Activated CD8-positive, alpha-beta T cell treated with anti-CD3 and anti-CD28 coated beads for 36 hours (primary cell): ENCODE data around the gene HEY2. TPM values are rescaled to one million over a fixed set of nuclear protein-coding genes. Genes with fewer than 3 reads are reported as not detected.

Experiments used
- ATAC-seq: fragments of 200-7000 bp; cut with Tn5 transposase; one replicate; pipeline ENCODE4 v1.10.0; 2021; ENCODE audit warnings: mild to moderate bottlenecking, moderate library complexity
- CTCF ChIA-PET: fragments of 350-600 bp; sonication (Branson Sonifier 250); formaldehyde crosslinking; loops from one replicate; lab custom pipeline; 2021; ENCODE audit warnings: antibody characterized with exemption; lab: Charles Lee
- POLR2A ChIA-PET: fragments of 350-600 bp; sonication (Branson Sonifier 250); formaldehyde crosslinking; loops from one replicate; lab custom pipeline; 2021; ENCODE audit warnings: antibody characterized with exemption; lab: Charles Lee
- DNase-seq: peaks from one replicate; pipeline ENCODE4 v3.0.0-alpha.2; 2020
- H3K27ac Mint-ChIP-seq: one replicate; pipeline ENCODE4 v1.8.0; 2021; ENCODE audit warnings: mild to moderate bottlenecking, mixed read lengths
- H3K27me3 Mint-ChIP-seq: one replicate; pipeline ENCODE4 v1.8.0; 2021; ENCODE audit warnings: mixed read lengths
- H3K36me3 Mint-ChIP-seq: one replicate; pipeline ENCODE4 v1.8.0; 2021; ENCODE audit warnings: low read depth, mixed read lengths
- H3K4me1 Mint-ChIP-seq: one replicate; pipeline ENCODE4 v1.8.0; 2021; ENCODE audit warnings: low read depth, mixed read lengths
- H3K4me3 Mint-ChIP-seq: one replicate; pipeline ENCODE4 v1.8.0; 2021; ENCODE audit warnings: mild to moderate bottlenecking, moderate library complexity, mixed read lengths
- H3K9me3 Mint-ChIP-seq: one replicate; pipeline ENCODE4 v1.8.0; 2021; ENCODE audit warnings: mixed read lengths
- intact Hi-C: fragments of 100-400 bp; cut with micrococcal nuclease; formaldehyde crosslinking; loops from one replicate; pipeline ENCODE4 v1.10.0; 2022
- total RNA-seq, 2 experiments: library from RNA; stranded (reverse); gene quantifications; one replicate each; pipeline ENCODE4 v1.2.3, GENCODE V29; 2021
- TF ChIP-seq, protein P1 (sequence below): fragments of 200-600 bp; IDR thresholded peaks from one replicate; pipeline ENCODE4 v1.8.0; 2022; ENCODE audit warnings: antibody characterized with exemption, mild to moderate bottlenecking

HEY2 gene
- total RNA-seq, 2 experiments from 2014 or later, result not detected

DNA sequence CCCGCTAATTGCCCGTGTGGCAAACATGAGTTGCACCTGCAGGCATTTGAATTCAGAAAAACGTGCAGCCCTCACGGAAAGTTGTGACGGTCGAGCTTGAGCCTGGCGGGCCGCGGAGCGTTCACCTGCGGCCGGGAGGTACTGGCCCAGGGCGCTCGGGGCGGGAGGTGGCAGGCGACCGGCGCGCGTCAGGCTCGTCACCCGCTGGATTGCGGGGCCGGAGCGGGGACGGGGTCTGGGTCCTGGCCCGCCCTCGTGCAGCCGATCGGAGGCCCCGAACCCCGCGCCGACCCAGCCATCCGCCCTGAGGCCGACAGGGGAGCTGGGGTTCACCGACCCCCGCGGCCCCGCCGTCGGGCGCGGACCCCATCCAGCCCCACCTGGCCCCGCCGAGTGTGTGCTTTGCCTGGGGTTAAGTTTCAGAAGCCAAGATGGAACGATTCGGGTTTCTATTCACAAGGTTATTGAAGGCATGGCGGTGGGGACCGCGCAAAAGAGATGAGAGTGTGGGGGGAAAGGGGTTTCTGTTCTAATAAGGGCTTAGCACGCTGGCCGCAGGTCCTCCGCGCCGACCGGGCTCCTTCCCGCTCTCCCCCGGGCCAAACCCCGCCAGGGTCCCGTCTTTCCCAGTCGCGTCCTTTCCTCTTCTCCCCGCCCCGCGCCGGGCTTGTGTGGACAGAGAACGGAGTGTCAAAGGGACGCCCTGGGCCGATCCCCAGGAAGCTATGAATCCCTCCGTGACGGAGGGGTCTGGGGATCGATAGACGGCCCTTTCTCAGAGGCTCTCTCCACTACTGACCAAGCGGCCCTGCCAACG lies 1.6 kb upstream of the HEY2 start:
- DNase-seq (peak; percentile 49), ATAC-seq (no peak)
- Mint-ChIP-seq H3K27ac (no peak overlapping the region), H3K9me3 (no peaks in the 10 kb centered on the region), H3K36me3 (no peaks in the 10 kb centered on the region), H3K27me3 (peaks cover 61% of the 10 kb centered on the region), H3K4me3 (peak overlapping the region; percentile 76), H3K4me1 (peaks cover 27% of the 10 kb centered on the region)
- TF ChIP-seq, protein P1, sequence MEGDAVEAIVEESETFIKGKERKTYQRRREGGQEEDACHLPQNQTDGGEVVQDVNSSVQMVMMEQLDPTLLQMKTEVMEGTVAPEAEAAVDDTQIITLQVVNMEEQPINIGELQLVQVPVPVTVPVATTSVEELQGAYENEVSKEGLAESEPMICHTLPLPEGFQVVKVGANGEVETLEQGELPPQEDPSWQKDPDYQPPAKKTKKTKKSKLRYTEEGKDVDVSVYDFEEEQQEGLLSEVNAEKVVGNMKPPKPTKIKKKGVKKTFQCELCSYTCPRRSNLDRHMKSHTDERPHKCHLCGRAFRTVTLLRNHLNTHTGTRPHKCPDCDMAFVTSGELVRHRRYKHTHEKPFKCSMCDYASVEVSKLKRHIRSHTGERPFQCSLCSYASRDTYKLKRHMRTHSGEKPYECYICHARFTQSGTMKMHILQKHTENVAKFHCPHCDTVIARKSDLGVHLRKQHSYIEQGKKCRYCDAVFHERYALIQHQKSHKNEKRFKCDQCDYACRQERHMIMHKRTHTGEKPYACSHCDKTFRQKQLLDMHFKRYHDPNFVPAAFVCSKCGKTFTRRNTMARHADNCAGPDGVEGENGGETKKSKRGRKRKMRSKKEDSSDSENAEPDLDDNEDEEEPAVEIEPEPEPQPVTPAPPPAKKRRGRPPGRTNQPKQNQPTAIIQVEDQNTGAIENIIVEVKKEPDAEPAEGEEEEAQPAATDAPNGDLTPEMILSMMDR, result no peak
- intact Hi-C loops, result no loop called here
- ChIA-PET POLR2A (interaction anchor here (0.7 to 1.3 kb wide), 4 partner anchors 33 to 435 kb away, joined by 3 to 7 read pairs (median 3); partner anchors contain the start of gene NCOA7), CTCF (interaction anchor here (0.7 to 1.5 kb wide), 6 partner anchors 9 to 445 kb away, joined by 3 to 5 read pairs (median 4); partner anchors contain the start of gene HDDC2)

DNA sequence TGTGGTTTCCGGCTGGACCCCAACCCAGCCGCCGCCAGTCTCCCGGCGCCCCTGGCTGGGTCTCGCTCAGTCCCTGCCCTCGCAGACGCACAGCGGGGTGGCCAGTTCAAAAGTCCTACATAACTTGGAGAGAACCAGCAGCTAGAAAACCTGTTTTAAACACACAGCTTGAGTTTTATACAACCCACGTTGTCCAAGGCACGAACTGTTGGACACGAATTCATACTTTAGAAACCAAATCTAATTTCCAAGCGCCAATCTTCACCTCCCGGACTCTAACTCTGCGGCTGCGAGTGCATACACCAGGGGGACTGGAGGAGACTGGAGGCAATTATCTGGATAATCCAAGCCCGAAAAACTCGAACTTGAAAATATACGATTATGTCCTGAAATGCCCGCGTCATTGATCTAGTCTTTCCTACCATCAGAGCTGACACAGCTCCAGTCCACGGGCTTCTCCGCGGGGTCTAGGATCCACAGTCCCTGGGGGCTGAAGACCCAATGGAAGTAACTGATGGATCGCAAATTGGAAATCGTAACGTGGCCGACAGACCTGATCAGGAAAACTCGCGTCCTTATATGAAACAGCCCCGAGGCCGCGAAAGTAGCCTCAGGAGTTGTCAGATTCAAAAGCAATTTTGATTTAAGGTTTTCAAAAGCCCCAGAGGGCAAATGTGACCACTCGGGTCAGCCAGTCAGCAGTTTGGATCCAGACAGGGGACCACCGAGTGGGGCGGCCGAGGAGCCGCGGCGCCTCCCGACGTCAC lies 843 bp upstream of the HEY2 start:
- POLR2A ChIA-PET, result interaction anchor here (0.7 to 1.3 kb wide), 3 partner anchors 32 to 435 kb away, joined by 3 to 7 read pairs (median 3); partner anchors contain the start of gene NCOA7
- no peak for ATAC-seq
- H3K4me3 Mint-ChIP-seq, result peak overlapping the region; percentile 65

DNA sequence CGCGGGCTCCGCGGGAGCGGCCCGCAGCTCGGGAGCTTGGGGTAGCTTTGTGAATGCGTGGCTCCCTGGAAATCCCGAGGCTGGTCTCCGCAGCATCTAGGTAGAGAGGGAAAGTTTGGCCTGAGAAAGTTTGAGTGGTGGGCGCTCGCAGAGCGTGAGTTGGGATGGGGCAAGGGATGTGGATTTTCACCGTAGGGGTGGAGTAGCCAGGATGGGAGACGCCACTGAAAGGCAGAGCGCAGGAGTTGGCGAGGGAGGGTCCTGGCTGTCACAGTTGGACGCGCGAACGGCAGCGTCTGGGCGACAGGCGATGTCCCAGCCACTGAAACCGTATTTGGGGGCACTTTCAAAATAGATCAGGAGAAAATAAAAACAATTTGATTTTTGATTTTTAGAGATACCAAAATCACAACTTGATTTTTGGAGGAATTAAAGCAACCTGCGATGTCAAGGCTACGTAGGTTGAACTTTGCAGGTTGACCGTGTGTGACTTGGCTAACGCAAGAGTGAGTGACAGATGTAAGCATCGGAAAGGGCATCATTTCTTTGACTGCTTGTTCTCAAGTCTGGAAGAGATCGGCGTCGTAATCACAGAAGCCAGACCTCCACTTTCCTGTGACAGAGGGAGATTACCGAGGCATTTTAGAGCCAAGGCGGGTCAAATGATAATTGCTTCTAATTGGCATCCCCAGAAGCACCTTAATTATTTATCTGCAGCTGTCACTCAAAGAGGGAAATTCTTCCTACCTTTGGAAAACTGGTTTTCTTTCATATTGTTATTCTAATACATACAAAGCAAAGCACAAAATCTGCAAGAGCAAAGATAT lies 646 bp downstream of the HEY2 start:
- CTCF ChIA-PET, result interaction anchor here (2.1 to 2.2 kb wide), 2 partner anchors 436 to 439 kb away, joined by 10 to 23 read pairs; no protein-coding TSS in a partner anchor
- TF ChIP-seq, protein P1, result no peak
- DNase-seq (no peak), ATAC-seq (no peak)
- Mint-ChIP-seq H3K27me3 (peaks cover 59% of the 10 kb centered on the region), H3K4me1 (peaks cover 27% of the 10 kb centered on the region), H3K27ac (no peak overlapping the region), H3K9me3 (no peaks in the 10 kb centered on the region), H3K36me3 (no peaks in the 10 kb centered on the region), H3K4me3 (peak overlapping the region; percentile 73)
- POLR2A ChIA-PET, result interaction anchor here (1.0 kb wide), 1 partner anchor 237 kb away, joined by 3 read pairs; no protein-coding TSS in a partner anchor
- intact Hi-C loops, result no loop called here

More for the DNA sequence above, 843 bp upstream of the HEY2 start:
- no peaks in the 10 kb centered on the region for H3K9me3 Mint-ChIP-seq
- H3K27ac Mint-ChIP-seq, result no peak overlapping the region
- no peaks in the 10 kb centered on the region for H3K36me3 Mint-ChIP-seq
- peak; percentile 10 for DNase-seq
- TF ChIP-seq, protein P1, result no peak
- H3K27me3 Mint-ChIP-seq, result peaks cover 62% of the 10 kb centered on the region
- intact Hi-C loops, result no loop called here
- CTCF ChIA-PET, result interaction anchor here (0.7 to 1.5 kb wide), 4 partner anchors 8 to 446 kb away, joined by 3 to 5 read pairs (median 4); partner anchors contain the start of gene HDDC2
- H3K4me1 Mint-ChIP-seq, result peaks cover 27% of the 10 kb centered on the region

DNA sequence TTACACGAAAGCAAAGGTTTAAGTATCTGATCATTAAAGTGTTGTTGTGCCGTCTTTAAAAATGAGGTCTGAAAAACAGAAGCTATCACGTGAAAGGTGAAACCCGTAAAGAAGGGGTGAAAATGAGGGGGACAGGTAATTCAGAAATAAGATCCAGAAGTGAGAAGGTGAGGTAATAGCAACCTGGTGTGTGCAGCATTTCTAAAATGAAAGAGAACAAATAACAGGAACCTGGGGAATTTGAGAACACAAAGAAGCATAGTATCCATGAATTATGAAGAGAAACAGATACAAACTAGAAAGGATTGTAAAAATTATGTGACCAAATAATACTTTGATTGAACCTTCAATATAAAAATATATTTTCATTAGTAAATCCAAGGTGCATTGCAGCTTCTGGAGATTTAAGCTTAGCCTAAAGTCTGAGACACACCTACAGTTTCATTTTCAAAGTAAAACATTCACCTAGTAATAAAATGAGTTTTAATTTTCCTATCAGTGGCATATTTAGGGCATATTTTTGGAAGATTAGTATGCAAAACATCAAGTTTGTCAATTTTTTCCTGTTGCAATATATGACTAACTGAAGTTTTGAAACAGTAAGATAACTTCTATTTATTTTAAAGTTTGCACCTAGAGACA lies 1.4 kb downstream of the HEY2 start:
- peaks cover 54% of the 10 kb centered on the region for H3K27me3 Mint-ChIP-seq
- TF ChIP-seq, protein P1, result no peak
- no peak overlapping the region for H3K27ac Mint-ChIP-seq
- ATAC-seq (no peak), DNase-seq (no peak)
- H3K4me3 Mint-ChIP-seq, result peak overlapping the region; percentile 73
- no peaks in the 10 kb centered on the region for H3K36me3 Mint-ChIP-seq
- no peaks in the 10 kb centered on the region for H3K9me3 Mint-ChIP-seq
- intact Hi-C loops, result no loop called here
- ChIA-PET CTCF (interaction anchor here (1.3 to 2.2 kb wide), 4 partner anchors 8 to 440 kb away, joined by 3 to 23 read pairs (median 8); no protein-coding TSS in a partner anchor), POLR2A (no interaction called here)
- H3K4me1 Mint-ChIP-seq, result peaks cover 27% of the 10 kb centered on the region
